SK-N-SH (cell line): Measurements from ENCODE around the gene ADGRB2. TPM values are rescaled to one million over a fixed set of nuclear protein-coding genes. Genes with fewer than 3 reads are reported as not detected.

Experiments used
- CTCF ChIA-PET: fragments of 300-600, 350-600 bp; formaldehyde crosslinking; extraction: SDS; loops from one replicate; lab custom pipeline; 2021; lab: Yijun Ruan, JAX
- POLR2A ChIA-PET: fragments of 350-600 bp; sonication (Branson Sonifier 250); formaldehyde crosslinking; extraction: SDS; loops from one replicate; lab custom pipeline; 2020; ENCODE audit warnings: antibody characterized with exemption, inconsistent platforms; lab: Yijun Ruan, JAX
- DNase-seq: peaks from one replicate; pipeline ENCODE4 v3.0.0; 2012
- H2AFZ ChIP-seq: fragments of 200-600 bp; sonication (generic); 2 replicates; pipeline ENCODE4 v1.8.1; 2016; ENCODE audit warnings: antibody characterized with exemption, mild to moderate bottlenecking, low read depth
- H3F3A ChIP-seq: fragments of 200-600 bp; sonication (generic); replicated peaks from 2 replicates; pipeline ENCODE3; 2016; ENCODE audit warnings: antibody characterized with exemption, mild to moderate bottlenecking; ENCODE audit not compliant: insufficient read depth
- H3K27ac ChIP-seq, 2 experiments: fragments of 200-500 bp in 1 of 2; fragments of 200-600 bp in 1 of 2; sonication (Bioruptor generic) in 1 of 2; sonication (generic), shearing (Covaris generic) in 1 of 2; 2 replicates each; pipeline versions ENCODE4 v1.5.1 to v1.6.1; 2014 to 2016; ENCODE audit warnings: low read depth in 2 of 2, inconsistent platforms in 1 of 2, low read length in 1 of 2, mild to moderate bottlenecking in 1 of 2, mixed read lengths in 1 of 2
- H3K27me3 ChIP-seq: fragments of 200-600 bp; sonication (generic), shearing (Covaris generic); 2 replicates; pipeline ENCODE4 v1.6.1; 2016; ENCODE audit warnings: mixed run types; ENCODE audit not compliant: insufficient read depth
- H3K36me3 ChIP-seq, 2 experiments: fragments of 200-500 bp in 1 of 2; fragments of 200-600 bp in 1 of 2; sonication (Bioruptor generic) in 1 of 2; sonication (generic) in 1 of 2; replicated peaks in 1 of 2; 2 replicates each; pipeline versions ENCODE3 to v1.5.1; 2014 to 2016; ENCODE audit warnings: low read length in 1 of 2, mild to moderate bottlenecking in 1 of 2; ENCODE audit not compliant: insufficient read depth in 2 of 2, control insufficient read depth in 1 of 2
- H3K4me1 ChIP-seq, 2 experiments: fragments of 200-500 bp in 1 of 2; fragments of 200-600 bp in 1 of 2; sonication (Bioruptor generic) in 1 of 2; sonication (generic), shearing (Covaris generic) in 1 of 2; 2 replicates each; pipeline versions ENCODE4 v1.5.1 to v1.6.1; 2014 to 2016; ENCODE audit warnings: low read depth in 1 of 2, low read length in 1 of 2, mixed run types in 1 of 2; ENCODE audit not compliant: insufficient read depth in 2 of 2, control insufficient read depth in 1 of 2
- H3K4me2 ChIP-seq: fragments of 200-600 bp; sonication (generic), shearing (Covaris generic); 2 replicates; pipeline ENCODE4 v1.6.1; 2017; ENCODE audit warnings: mixed run types
- H3K4me3 ChIP-seq, 2 experiments: fragments of 200-500 bp in 1 of 2; fragments of 200-600 bp in 1 of 2; sonication (Bioruptor generic) in 1 of 2; sonication (generic), shearing (Covaris generic) in 1 of 2; 2 replicates each; pipeline versions ENCODE4 v1.5.1 to v1.8.1; 2014 to 2016; ENCODE audit warnings: low read depth in 2 of 2, inconsistent platforms in 1 of 2, low read length in 1 of 2, mild to moderate bottlenecking in 1 of 2, mixed read lengths in 1 of 2, moderate library complexity in 1 of 2
- H3K79me2 ChIP-seq: fragments of 200-600 bp; sonication (generic); 2 replicates; pipeline ENCODE4 v1.8.1; 2017; ENCODE audit warnings: mild to moderate bottlenecking; ENCODE audit not compliant: insufficient read depth
- H3K9ac ChIP-seq: fragments of 200-600 bp; sonication (generic); 2 replicates; pipeline ENCODE4 v1.6.1; 2017; ENCODE audit warnings: mixed run types
- H3K9me2 ChIP-seq: fragments of 200-600 bp; sonication (generic); 2 replicates; pipeline ENCODE4 v1.6.1; 2017; ENCODE audit warnings: mixed run types
- H3K9me3 ChIP-seq: fragments of 200-600 bp; sonication (generic); 2 replicates; pipeline ENCODE4 v1.6.1; 2017; ENCODE audit warnings: mixed run types, mild to moderate bottlenecking, moderate library complexity
- H4K20me1 ChIP-seq: fragments of 200-600 bp; sonication (generic); 2 replicates; pipeline ENCODE4 v1.6.1; 2017; ENCODE audit warnings: mild to moderate bottlenecking, mixed run types; ENCODE audit not compliant: insufficient read depth
- CHD2 ChIP-seq: fragments of 150-350 bp; IDR thresholded peaks from 2 replicates; pipeline ENCODE4 v1.6.1; 2018; ENCODE audit warnings: low read length; ENCODE audit not compliant: partially characterized antibody
- ELF1 ChIP-seq: IDR thresholded peaks from 2 replicates; pipeline ENCODE4 v1.4.0; 2012
- EP300 ChIP-seq, 2 experiments: IDR thresholded peaks; 2 replicates each; pipeline versions ENCODE4 v1.4.0 to v1.6.1; 2012; ENCODE audit warnings: borderline replicate concordance in 1 of 2, low read depth in 1 of 2, low read length in 1 of 2
- EZH2phosphoT487 ChIP-seq: fragments of 200-600 bp; sonication (generic); IDR thresholded peaks from 2 replicates; pipeline ENCODE4 v1.6.1; 2017; ENCODE audit warnings: low read depth, mixed run types, mild to moderate bottlenecking, antibody characterized with exemption, moderate library complexity, borderline replicate concordance
- FOSL2 ChIP-seq: IDR thresholded peaks from 2 replicates; pipeline ENCODE4 v1.4.0; 2012; ENCODE audit warnings: low read depth, mild to moderate bottlenecking, moderate library complexity, borderline replicate concordance
- FOXM1 ChIP-seq: IDR thresholded peaks from 2 replicates; pipeline ENCODE4 v1.4.0; 2012; ENCODE audit warnings: low read depth, mild to moderate bottlenecking
- GABPA ChIP-seq: IDR thresholded peaks from 2 replicates; pipeline ENCODE4 v1.4.0; 2012; ENCODE audit warnings: low read depth, mild to moderate bottlenecking
- JUND ChIP-seq: IDR thresholded peaks from 2 replicates; pipeline ENCODE4 v1.4.0; 2012
- MXI1 ChIP-seq: IDR thresholded peaks from 2 replicates; pipeline ENCODE4 v1.6.1; 2012; ENCODE audit warnings: mild to moderate bottlenecking, low read depth, low read length, improper control_type of control experiment
- NFIC ChIP-seq: IDR thresholded peaks from 2 replicates; pipeline ENCODE4 v1.4.0; 2012; ENCODE audit warnings: borderline replicate concordance
- NRF1 ChIP-seq: IDR thresholded peaks from 2 replicates; pipeline ENCODE4 v1.6.1; 2012; ENCODE audit warnings: low read depth, mild to moderate bottlenecking, low read length
- POLR2AphosphoS5 ChIP-seq: IDR thresholded peaks from 2 replicates; pipeline ENCODE4 v1.6.1; 2012; ENCODE audit warnings: low read depth, low read length
- RCOR1 ChIP-seq: fragments of 150-350 bp; IDR thresholded peaks from 2 replicates; pipeline ENCODE4 v1.6.1; 2017; ENCODE audit warnings: antibody characterized with exemption, low read length
- YY1 ChIP-seq: IDR thresholded peaks from 2 replicates; pipeline ENCODE4 v1.4.0; 2012; ENCODE audit warnings: low read depth, mild to moderate bottlenecking
- WGBS: methylation state at CpG from one replicate; pipeline ENCODE4 v1.1.6; 2017; ENCODE audit warnings: low lambda C conversion rate; 5-methylcytosine and 5-hydroxymethylcytosine counted together
- polyA plus RNA-seq, 3 experiments: library from polyadenylated mRNA; depleted of rRNA; stranded (reverse); fragments of >200 nt; gene quantifications; 2 replicates each; pipeline ENCODE4 v1.2.3, GENCODE V29; 2012
- TF ChIP-seq, protein P1 (sequence below): IDR thresholded peaks from 2 replicates; pipeline ENCODE4 v1.4.0; 2012; ENCODE audit warnings: low read depth
- TF ChIP-seq, protein P2 (sequence below): fragments of 150-350 bp; IDR thresholded peaks from 2 replicates; pipeline ENCODE4 v1.6.1; 2017; ENCODE audit warnings: antibody characterized with exemption, low read length, low read depth, borderline replicate concordance
- TF ChIP-seq, protein P3 (sequence below): IDR thresholded peaks from 2 replicates; pipeline ENCODE4 v1.4.0; 2012; ENCODE audit warnings: low read depth, borderline replicate concordance

The ADGRB2 gene
- polyA plus RNA-seq, 1 of the 3 experiments (the other 2 are of a cell fraction) = 13.0 TPM

DNA sequence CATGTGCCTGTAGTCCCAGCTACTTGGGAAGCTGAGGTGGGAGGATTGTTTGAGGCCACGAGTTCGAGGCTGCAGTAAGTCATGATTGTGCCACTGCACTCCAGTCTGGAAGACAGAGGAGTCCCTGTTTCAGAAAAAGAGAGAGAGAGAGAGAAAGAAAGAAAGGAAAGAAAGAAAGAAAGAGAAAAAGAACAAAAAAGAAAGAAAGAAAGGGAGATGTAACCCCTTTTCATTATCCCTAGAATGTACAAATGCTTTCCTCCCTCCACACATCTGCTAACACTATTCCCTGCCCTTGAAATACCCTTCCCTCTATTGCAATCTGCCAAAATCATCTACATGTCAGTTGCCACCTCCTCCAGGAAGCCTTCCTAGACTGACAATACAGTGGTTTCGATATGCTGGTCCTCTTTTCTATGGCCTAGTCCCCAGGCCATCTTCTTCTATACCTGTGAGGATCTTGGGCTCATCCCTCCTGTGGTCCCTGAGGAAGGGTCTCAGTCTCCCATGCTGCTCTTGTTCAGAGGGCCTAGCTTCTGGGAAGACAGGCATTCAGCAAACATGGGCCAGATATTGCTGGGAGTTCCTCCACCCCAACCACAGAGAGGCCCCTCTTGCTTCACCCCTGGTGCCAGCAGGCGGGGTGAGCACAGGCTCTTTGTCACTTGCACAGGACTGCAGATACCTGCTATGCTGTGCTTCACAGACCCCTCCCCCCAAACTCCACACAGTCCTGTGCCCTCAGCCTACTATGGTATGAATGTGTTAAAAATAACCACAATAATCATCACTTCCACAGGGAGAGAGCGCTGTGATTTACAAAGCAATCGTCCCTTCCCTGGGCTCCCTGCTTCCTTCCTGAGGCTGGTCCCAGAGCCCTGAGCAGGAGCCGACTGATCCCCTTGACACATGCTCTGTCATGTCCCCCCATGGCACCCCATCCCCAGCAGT lies 14.1 kb downstream of the ADGRB2 start:
- H3F3A ChIP-seq = peaks cover 5% of the 10 kb centered on the region
- no peaks in the 10 kb centered on the region for H3K36me3 ChIP-seq
- no peak overlapping the region for H3K9ac ChIP-seq
- WGBS = 93% methylated on average over 6 of the region's 7 CpGs
- no peaks in the 10 kb centered on the region for H3K27me3 ChIP-seq
- H3K4me3 ChIP-seq = no peak overlapping the region
- no peaks in the 10 kb centered on the region for H3K9me3 ChIP-seq
- H2AFZ ChIP-seq = no peak overlapping the region
- no peaks in the 10 kb centered on the region for H3K9me2 ChIP-seq
- CTCF ChIA-PET = interaction anchor here (1.2 to 25.0 kb wide), 7 partner anchors 11 to 127 kb away, joined by 3 to 707 read pairs (median 17); no protein-coding TSS in a partner anchor
- no peak overlapping the region for H3K27ac ChIP-seq
- no peaks in the 10 kb centered on the region for H3K79me2 ChIP-seq
- H4K20me1 ChIP-seq = peaks cover 12% of the 10 kb centered on the region
- TF ChIP-seq ELF1 (no peak), FOSL2 (no peak), EZH2phosphoT487 (no peak), FOXM1 (no peak)
- TF ChIP-seq, protein P1, sequence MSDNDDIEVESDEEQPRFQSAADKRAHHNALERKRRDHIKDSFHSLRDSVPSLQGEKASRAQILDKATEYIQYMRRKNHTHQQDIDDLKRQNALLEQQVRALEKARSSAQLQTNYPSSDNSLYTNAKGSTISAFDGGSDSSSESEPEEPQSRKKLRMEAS = no peak
- TF ChIP-seq, all 33 proteins: peak for 0
- POLR2A ChIA-PET = no interaction called here
- H3K4me2 ChIP-seq = peak overlapping the region; percentile 52; the same call in 1 of the 2 replicates
- peaks cover 29 to 71% of the 10 kb centered on the region in 2 experiments; a peak in 3 of 4 replicates for H3K4me1 ChIP-seq
- no peak for DNase-seq

DNA sequence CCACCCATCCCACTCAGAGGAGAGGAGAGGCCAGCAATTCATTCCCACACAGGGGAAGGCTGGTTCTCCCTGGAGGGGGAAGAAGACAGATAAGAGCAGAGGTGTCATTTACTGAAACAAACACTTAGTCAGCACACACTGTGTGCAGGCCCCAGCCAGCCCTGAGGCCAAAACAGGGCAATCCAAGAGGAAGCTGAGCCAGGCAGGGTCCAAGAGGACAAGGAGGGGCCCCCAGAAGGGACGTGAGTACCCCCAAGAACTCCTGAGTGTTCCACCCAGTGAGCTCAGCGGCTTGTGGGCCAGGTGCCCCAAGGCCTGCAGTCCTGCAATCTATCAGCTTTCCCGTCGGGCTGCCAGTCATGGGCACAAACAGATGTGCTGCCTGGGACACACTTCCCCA lies 15.8 kb downstream of the ADGRB2 start:
- Histone ChIP-seq H3K4me1 (peaks cover 16 to 60% of the 10 kb centered on the region in 2 experiments; a peak in 3 of 4 replicates), H3K27ac (peak overlapping the region in 1 of 2 experiments; percentile 43; a peak in 2 of 4 replicates), H3K9me2 (no peaks in the 10 kb centered on the region), H3K36me3 (no peaks in the 10 kb centered on the region), H2AFZ (no peak overlapping the region), H3K27me3 (no peaks in the 10 kb centered on the region), H3K4me2 (no peak overlapping the region), H4K20me1 (peaks cover 13% of the 10 kb centered on the region), H3K9ac (no peak overlapping the region), H3K9me3 (no peaks in the 10 kb centered on the region), H3F3A (peaks cover 5% of the 10 kb centered on the region), H3K4me3 (no peak overlapping the region), H3K79me2 (no peaks in the 10 kb centered on the region)
- WGBS = no CpG with 5 or more reads among the region's 4 CpGs
- ChIA-PET POLR2A (interaction anchor here (0.8 to 1.1 kb wide), 3 partner anchors 14 to 36 kb away, joined by 3 read pairs; no protein-coding TSS in a partner anchor), CTCF (interaction anchor here (1.2 to 25.0 kb wide), 10 partner anchors 10 to 216 kb away, joined by 6 to 707 read pairs (median 12); no protein-coding TSS in a partner anchor)
- DNase-seq = peak; percentile 71
- TF ChIP-seq EP300 (IDR thresholded peaks at IDR 0.05; ENCODE audit: borderline replicate concordance in 1 of 2, low read depth in 1 of 2, low read length in 1 of 2) = peak in 1 of 2 experiments; percentile 51; a peak in 1 of 4 replicates
- TF ChIP-seq, protein P1 = no peak
- TF ChIP-seq RCOR1 = peak; percentile 39; the same call in 1 of the 2 replicates

DNA sequence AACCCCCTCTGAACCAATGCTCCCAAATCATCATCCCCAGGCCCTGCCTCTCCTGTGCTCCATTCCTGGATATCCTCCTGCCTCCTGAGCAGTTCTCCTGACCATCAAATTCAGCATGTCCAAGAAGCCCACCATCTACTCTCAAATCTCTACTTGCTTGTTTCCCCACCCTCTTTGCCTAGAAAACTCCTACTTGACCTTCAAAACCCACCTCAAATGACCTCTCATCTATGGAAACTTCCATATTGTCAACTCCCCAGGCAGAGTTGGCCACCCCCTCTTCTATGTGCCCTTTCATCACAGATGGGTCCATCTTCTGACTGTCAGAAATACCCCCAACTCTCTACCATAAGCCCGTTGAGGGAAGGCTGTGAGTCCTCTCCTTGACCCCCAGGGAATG lies 16.8 kb downstream of the ADGRB2 start:
- Histone ChIP-seq H3K4me2 (no peak overlapping the region), H3K4me3 (no peak overlapping the region), H3K27me3 (no peaks in the 10 kb centered on the region), H4K20me1 (peaks cover 13% of the 10 kb centered on the region), H2AFZ (no peak overlapping the region), H3K9me2 (no peaks in the 10 kb centered on the region), H3K27ac (no peak overlapping the region), H3K4me1 (peaks cover 10 to 50% of the 10 kb centered on the region in 2 experiments; a peak in 3 of 4 replicates), H3K36me3 (no peaks in the 10 kb centered on the region), H3K9me3 (no peaks in the 10 kb centered on the region), H3K79me2 (no peaks in the 10 kb centered on the region), H3F3A (peaks cover 5% of the 10 kb centered on the region), H3K9ac (no peak overlapping the region)
- POLR2A ChIA-PET = no interaction called here
- no peak for DNase-seq
- CTCF ChIA-PET = interaction anchor here (0.8 to 25.0 kb wide), 8 partner anchors 13 to 217 kb away, joined by 4 to 707 read pairs (median 36); no protein-coding TSS in a partner anchor
- 86% methylated on average over 1 of the region's 1 CpG for WGBS
- no peak for TF ChIP-seq EZH2phosphoT487
- no peak for TF ChIP-seq NRF1
- TF ChIP-seq, protein P2, sequence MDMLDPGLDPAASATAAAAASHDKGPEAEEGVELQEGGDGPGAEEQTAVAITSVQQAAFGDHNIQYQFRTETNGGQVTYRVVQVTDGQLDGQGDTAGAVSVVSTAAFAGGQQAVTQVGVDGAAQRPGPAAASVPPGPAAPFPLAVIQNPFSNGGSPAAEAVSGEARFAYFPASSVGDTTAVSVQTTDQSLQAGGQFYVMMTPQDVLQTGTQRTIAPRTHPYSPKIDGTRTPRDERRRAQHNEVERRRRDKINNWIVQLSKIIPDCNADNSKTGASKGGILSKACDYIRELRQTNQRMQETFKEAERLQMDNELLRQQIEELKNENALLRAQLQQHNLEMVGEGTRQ = no peak
- TF ChIP-seq YY1 = no peak
- TF ChIP-seq, protein P3, sequence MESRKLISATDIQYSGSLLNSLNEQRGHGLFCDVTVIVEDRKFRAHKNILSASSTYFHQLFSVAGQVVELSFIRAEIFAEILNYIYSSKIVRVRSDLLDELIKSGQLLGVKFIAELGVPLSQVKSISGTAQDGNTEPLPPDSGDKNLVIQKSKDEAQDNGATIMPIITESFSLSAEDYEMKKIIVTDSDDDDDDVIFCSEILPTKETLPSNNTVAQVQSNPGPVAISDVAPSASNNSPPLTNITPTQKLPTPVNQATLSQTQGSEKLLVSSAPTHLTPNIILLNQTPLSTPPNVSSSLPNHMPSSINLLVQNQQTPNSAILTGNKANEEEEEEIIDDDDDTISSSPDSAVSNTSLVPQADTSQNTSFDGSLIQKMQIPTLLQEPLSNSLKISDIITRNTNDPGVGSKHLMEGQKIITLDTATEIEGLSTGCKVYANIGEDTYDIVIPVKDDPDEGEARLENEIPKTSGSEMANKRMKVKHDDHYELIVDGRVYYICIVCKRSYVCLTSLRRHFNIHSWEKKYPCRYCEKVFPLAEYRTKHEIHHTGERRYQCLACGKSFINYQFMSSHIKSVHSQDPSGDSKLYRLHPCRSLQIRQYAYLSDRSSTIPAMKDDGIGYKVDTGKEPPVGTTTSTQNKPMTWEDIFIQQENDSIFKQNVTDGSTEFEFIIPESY = no peak
- TF ChIP-seq CHD2 = no peak
- no peak for TF ChIP-seq POLR2AphosphoS5
- TF ChIP-seq MXI1 = no peak
- TF ChIP-seq NFIC = no peak
- TF ChIP-seq JUND = no peak
- no peak for TF ChIP-seq GABPA
